Tibial nerve (tissue), 3 donors: ENCODE results near the gene B3GNT8.

ENCODE experiments used
- CTCF ChIP-seq, 5 experiments: fragments of 200-600 bp in 3 of 5; fragments of 450-650 bp in 2 of 5; sonication (generic) in 3 of 5; IDR thresholded peaks; one replicate each; pipeline ENCODE4 v1.5.1; 2016 to 2019; ENCODE audit warnings: antibody characterized with exemption in 5 of 5, mild to moderate bottlenecking in 3 of 5, moderate library complexity in 2 of 5
- POLR2A ChIP-seq, 2 donors: fragments of 450-650 bp; IDR thresholded peaks; one replicate each; pipeline ENCODE4 v1.6.1; 2017; ENCODE audit warnings: antibody characterized with exemption in 2 of 2, mild to moderate bottlenecking in 2 of 2, moderate library complexity in 2 of 2

DNA sequence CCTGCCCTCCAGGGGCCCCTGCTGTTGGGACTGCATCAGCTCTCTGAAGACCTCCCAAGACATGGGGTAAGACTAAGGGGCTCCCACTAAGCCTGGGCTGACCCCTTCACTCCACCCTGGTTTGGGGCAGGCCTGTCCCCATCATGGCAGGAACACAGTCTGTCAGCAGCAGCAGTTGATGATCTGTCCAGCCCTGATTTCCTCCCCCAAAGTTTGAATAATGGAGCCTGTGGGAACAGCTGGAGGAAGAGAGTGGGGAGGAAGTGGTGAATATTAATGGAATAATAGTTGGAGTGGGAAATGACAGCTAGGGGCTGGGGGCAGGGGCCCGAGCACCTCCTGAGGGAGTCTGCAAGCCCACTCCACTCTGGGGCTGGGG, 1.3 kb upstream of the B3GNT8 start:
- TF ChIP-seq POLR2A (IDR thresholded peaks at IDR 0.05) (no peak), CTCF (IDR thresholded peaks at IDR 0.05) (no peak)
